Adrenal gland (tissue), 5 donors: ENCODE measurements around the gene GMCL1.

Experiments
- POLR2A ChIP-seq, 2 donors: fragments of 450-650 bp; IDR thresholded peaks; one replicate each; pipeline ENCODE4 v1.6.1; 2017; ENCODE audit warnings: antibody characterized with exemption in 2 of 2, mild to moderate bottlenecking in 2 of 2, moderate library complexity in 1 of 2
- TF ChIP-seq, protein P1 (sequence below), 6 experiments: fragments of 450-650 bp in 4 of 6; fragments of 200-600 bp in 2 of 6; sonication (generic) in 1 of 6; IDR thresholded peaks; 1 replicate in 5 of 6; 2 replicates in 1 of 6; pipeline versions ENCODE4 v1.5.1 to v1.8.0; 2016 to 2021; ENCODE audit warnings: antibody characterized with exemption in 6 of 6, mild to moderate bottlenecking in 2 of 6, moderate library complexity in 1 of 6
- donor health status: DM: no; HTN: no; CAD: no.

- TF ChIP-seq, protein P1, sequence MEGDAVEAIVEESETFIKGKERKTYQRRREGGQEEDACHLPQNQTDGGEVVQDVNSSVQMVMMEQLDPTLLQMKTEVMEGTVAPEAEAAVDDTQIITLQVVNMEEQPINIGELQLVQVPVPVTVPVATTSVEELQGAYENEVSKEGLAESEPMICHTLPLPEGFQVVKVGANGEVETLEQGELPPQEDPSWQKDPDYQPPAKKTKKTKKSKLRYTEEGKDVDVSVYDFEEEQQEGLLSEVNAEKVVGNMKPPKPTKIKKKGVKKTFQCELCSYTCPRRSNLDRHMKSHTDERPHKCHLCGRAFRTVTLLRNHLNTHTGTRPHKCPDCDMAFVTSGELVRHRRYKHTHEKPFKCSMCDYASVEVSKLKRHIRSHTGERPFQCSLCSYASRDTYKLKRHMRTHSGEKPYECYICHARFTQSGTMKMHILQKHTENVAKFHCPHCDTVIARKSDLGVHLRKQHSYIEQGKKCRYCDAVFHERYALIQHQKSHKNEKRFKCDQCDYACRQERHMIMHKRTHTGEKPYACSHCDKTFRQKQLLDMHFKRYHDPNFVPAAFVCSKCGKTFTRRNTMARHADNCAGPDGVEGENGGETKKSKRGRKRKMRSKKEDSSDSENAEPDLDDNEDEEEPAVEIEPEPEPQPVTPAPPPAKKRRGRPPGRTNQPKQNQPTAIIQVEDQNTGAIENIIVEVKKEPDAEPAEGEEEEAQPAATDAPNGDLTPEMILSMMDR (IDR thresholded peaks at IDR 0.05) = no peak
- peak; percentile 90 to 97 for TF ChIP-seq POLR2A (IDR thresholded peaks at IDR 0.05)
Measured at GRCh38 chr2:69914950-69915945, 85.8 kb downstream of the GMCL1 start, which contains the start of gene MXD1.
